ENCODE measurements around the gene DOK6.

The DOK6 gene

GRCh38 chr18:69435000-69435399 is 34.3 kb downstream of the DOK6 start:
- DNase-seq (ENCODE audit: low spot score), result no peak

GRCh38 chr18:69444221-69444620 is 43.5 kb downstream of the DOK6 start:
- no peak for DNase-seq (ENCODE audit: low spot score)

GRCh38 chr18:69447886-69448285 is 47.2 kb downstream of the DOK6 start:
- DNase-seq (ENCODE audit: low spot score), result no peak

GRCh38 chr18:69455125-69455524 is 54.4 kb downstream of the DOK6 start:
- DNase-seq (ENCODE audit: low spot score), result no peak

- no peak for DNase-seq (ENCODE audit: low spot score)
These were observed 68.8 kb downstream of the DOK6 start for GRCh38 chr18:69469444-69469919.

GRCh38 chr18:69480460-69480859 is 79.8 kb downstream of the DOK6 start:
- DNase-seq (ENCODE audit: low spot score), result no peak

GRCh38 chr18:69483574-69483973 is 82.9 kb downstream of the DOK6 start:
- no peak for DNase-seq (ENCODE audit: low spot score)

- DNase-seq (ENCODE audit: low spot score), result no peak
These were observed 84.2 kb downstream of the DOK6 start for GRCh38 chr18:69484699-69485396.

- no peak for DNase-seq (ENCODE audit: low spot score)
These were observed 87.1 kb downstream of the DOK6 start for GRCh38 chr18:69487488-69488394.

- DNase-seq (ENCODE audit: low spot score), result no peak
These were observed 89.4 kb downstream of the DOK6 start for GRCh38 chr18:69490072-69490471.

GRCh38 chr18:69490813-69491212 is 90.1 kb downstream of the DOK6 start:
- DNase-seq (ENCODE audit: low spot score), result no peak

GRCh38 chr18:69491576-69491975 is 90.9 kb downstream of the DOK6 start:
- DNase-seq (ENCODE audit: low spot score), result no peak

- DNase-seq (ENCODE audit: low spot score), result no peak
These were observed 92.2 kb downstream of the DOK6 start for GRCh38 chr18:69492861-69493260.

- DNase-seq (ENCODE audit: low spot score), result no peak
These were observed 94.2 kb downstream of the DOK6 start for GRCh38 chr18:69494841-69495240.

- no peak for DNase-seq (ENCODE audit: low spot score)
These were observed 94.7 kb downstream of the DOK6 start for GRCh38 chr18:69495338-69495737.

GRCh38 chr18:69495841-69496533 is 95.3 kb downstream of the DOK6 start:
- no peak for DNase-seq (ENCODE audit: low spot score)

- DNase-seq (ENCODE audit: low spot score), result no peak
These were observed 118.3 kb downstream of the DOK6 start for GRCh38 chr18:69518989-69519388.

GRCh38 chr18:69523582-69523981 is 122.9 kb downstream of the DOK6 start:
- DNase-seq (ENCODE audit: low spot score), result no peak

GRCh38 chr18:69528435-69528834 is 127.7 kb downstream of the DOK6 start:
- DNase-seq (ENCODE audit: low spot score), result no peak

GRCh38 chr18:69529151-69529550 is 128.5 kb downstream of the DOK6 start:
- no peak for DNase-seq (ENCODE audit: low spot score)

GRCh38 chr18:69531973-69532372 is 131.3 kb downstream of the DOK6 start:
- DNase-seq (ENCODE audit: low spot score), result no peak

- DNase-seq (ENCODE audit: low spot score), result no peak
These were observed 136.5 kb downstream of the DOK6 start for GRCh38 chr18:69537183-69537582.

- no peak for DNase-seq (ENCODE audit: low spot score)
These were observed 138.2 kb downstream of the DOK6 start for GRCh38 chr18:69538849-69539248.

Data from cerebellar cortex (tissue), 1 donor.